ENCODE measurements around the gene CD93. TPM values are rescaled to one million over a fixed set of nuclear protein-coding genes. Genes with fewer than 3 reads are reported as not detected.

CD93 gene
- total RNA-seq, 4 donors from 2014 or later, result 6.3 to 14.3 (median 7.9) TPM

DNA sequence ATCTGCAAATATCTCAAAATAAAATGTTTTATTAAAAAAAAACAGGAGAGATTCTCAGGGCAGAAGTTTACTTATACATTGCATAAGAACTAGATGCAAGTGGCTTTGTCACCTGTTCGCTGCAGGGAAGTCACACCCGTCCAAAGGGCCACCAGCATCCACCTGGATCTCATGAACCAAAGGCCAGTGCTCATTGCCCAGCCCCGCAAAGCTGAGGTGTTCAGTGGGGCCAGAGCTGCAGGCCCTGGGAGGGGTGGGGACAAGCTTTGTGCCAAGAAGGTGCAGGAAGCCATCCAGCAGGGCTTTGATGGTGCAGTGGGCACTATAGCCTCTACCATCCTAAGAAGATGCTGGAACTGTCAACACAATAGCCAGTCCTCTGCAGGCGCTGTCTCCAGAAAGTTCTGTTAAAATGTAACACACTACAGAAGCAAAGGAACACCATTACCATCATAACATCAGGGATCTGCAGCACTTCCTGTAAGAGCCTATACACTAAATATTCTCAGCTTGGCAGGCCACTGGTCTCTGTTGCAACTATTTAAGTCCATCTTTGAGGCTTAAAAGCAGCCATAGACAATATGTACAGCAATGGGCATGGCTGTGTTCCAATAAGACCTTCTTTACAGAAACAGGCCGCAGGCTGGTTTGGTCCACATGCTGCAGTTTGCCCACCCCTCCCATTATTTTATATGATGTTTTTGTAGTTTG lies 15.7 kb upstream of the CD93 start:
- intact Hi-C loops (cut with DNase I; ENCODE audit: low total_unique reads) (no loop called here), in situ Hi-C loops (cut with MboI; ENCODE audit: low pct_ligation_motif_present in 1 of 4, low pct_unique_long_range_greater_than_20kb in 1 of 4, low sequenced_read_pairs in 3 of 4) (no loop called here)
- H3K9me3 ChIP-seq, result no peaks in the 10 kb centered on the region
- H3K4me1 ChIP-seq, result peaks cover 0 to 11% (median 2%) of the 10 kb centered on the region in 4 donors
- TF ChIP-seq, protein P1, sequence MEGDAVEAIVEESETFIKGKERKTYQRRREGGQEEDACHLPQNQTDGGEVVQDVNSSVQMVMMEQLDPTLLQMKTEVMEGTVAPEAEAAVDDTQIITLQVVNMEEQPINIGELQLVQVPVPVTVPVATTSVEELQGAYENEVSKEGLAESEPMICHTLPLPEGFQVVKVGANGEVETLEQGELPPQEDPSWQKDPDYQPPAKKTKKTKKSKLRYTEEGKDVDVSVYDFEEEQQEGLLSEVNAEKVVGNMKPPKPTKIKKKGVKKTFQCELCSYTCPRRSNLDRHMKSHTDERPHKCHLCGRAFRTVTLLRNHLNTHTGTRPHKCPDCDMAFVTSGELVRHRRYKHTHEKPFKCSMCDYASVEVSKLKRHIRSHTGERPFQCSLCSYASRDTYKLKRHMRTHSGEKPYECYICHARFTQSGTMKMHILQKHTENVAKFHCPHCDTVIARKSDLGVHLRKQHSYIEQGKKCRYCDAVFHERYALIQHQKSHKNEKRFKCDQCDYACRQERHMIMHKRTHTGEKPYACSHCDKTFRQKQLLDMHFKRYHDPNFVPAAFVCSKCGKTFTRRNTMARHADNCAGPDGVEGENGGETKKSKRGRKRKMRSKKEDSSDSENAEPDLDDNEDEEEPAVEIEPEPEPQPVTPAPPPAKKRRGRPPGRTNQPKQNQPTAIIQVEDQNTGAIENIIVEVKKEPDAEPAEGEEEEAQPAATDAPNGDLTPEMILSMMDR (IDR thresholded peaks at IDR 0.05), result no peak
- no peak for TF ChIP-seq POLR2AphosphoS5 (IDR thresholded peaks at IDR 0.05)
- TF ChIP-seq EP300 (IDR thresholded peaks at IDR 0.05; ENCODE audit: low read depth), result no peak
- no peak for TF ChIP-seq POLR2A (IDR thresholded peaks at IDR 0.05)
- 69 to 73% methylated on average over 2 to 5 of the region's 5 CpGs for WGBS, 2 donors (ENCODE audit: low coverage in 1 of 2)
- no peak overlapping the region for H3K27ac ChIP-seq
- H3K27me3 ChIP-seq, result no peaks in the 10 kb centered on the region
- H3K4me3 ChIP-seq, result no peak overlapping the region
- DNase-seq, result no peak
- H3K36me3 ChIP-seq, result no peaks in the 10 kb centered on the region

DNA sequence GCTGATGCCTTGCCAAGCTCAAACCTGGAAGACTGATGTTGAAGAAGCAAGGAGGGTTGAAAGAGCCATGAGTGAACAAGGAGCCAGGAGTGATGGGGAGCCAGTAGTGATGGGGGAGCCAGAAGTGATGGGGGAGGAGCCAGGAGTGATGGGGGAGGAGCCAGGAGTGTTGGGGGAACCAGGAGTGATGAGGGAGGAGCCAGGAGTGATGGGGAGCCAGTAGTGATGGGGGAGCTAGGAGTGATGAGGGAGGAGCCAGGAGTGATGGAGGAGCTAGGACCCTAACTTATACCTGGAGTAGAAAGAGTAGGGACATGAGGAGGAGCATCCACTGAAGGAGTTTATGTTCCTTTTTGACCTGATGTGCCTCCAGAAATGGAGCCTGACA lies 14.6 kb upstream of the CD93 start:
- no peak overlapping the region for H3K27ac ChIP-seq
- intact Hi-C loops (cut with DNase I; ENCODE audit: low total_unique reads), result no loop called here
- H3K27me3 ChIP-seq, result no peaks in the 10 kb centered on the region
- in situ Hi-C loops (cut with MboI; ENCODE audit: low pct_ligation_motif_present in 1 of 4, low pct_unique_long_range_greater_than_20kb in 1 of 4, low sequenced_read_pairs in 3 of 4), result no loop called here
- no peak overlapping the region for H3K4me3 ChIP-seq
- TF ChIP-seq POLR2AphosphoS5 (IDR thresholded peaks at IDR 0.05), result no peak
- no peak for TF ChIP-seq EP300 (IDR thresholded peaks at IDR 0.05; ENCODE audit: low read depth)
- TF ChIP-seq, protein P1 (IDR thresholded peaks at IDR 0.05), result no peak
- TF ChIP-seq POLR2A (IDR thresholded peaks at IDR 0.05), result no peak
- peaks cover 0 to 1% (median 0%) of the 10 kb centered on the region in 4 donors for H3K4me1 ChIP-seq
- no peaks in the 10 kb centered on the region for H3K9me3 ChIP-seq
- DNase-seq, result no peak
- no peaks in the 10 kb centered on the region for H3K36me3 ChIP-seq

DNA sequence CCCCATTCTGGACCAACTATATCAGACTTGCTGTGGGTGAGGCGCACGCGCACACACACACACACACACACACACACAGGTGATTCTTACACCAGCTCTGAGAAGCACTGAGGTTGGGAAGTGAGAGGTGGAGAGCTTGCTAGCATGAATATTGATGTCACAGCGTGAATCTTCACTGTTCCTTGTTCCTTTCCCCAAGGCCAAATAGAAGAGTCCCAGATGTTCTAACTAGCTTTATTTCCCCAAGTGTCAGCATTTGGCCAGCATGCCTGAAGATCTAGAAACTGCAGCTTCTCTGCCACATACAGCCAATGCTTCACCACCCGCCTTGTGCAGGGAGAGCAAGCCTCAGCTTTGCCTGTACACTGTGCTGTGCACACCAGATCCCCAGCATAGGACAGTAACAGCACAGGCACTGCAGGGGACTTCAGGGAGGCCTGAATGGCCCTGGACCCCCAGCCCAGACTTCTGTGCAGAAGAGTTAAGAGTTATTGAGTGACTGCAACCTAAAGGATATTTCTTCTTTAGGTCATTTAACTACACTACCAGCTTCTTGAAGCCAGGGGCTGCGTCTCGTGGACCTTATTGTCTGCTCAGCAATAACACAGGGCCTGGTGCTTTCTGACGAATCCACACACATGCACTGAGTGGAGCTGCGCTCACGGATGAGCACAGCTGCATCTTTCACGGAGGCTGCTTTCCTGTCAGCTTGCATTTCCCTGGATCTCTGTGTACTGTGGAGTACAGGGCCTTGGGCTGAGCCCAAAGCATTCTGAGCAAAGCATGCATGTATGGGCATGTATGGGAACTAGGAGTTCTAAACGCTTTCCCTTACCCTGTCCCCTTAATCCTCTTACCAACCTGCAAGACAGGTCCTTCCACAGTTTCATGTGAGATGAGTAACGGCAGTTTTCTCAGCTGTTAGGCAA lies 13.9 kb upstream of the CD93 start:
- TF ChIP-seq POLR2AphosphoS5 (IDR thresholded peaks at IDR 0.05), result no peak
- no peak for TF ChIP-seq POLR2A (IDR thresholded peaks at IDR 0.05)
- TF ChIP-seq, protein P1 (IDR thresholded peaks at IDR 0.05), result no peak
- no peak for TF ChIP-seq EP300 (IDR thresholded peaks at IDR 0.05; ENCODE audit: low read depth)
- no peak for DNase-seq
- WGBS, 2 donors (ENCODE audit: low coverage in 1 of 2), result 61 to 80% methylated on average over 7 to 13 of the region's 13 CpGs
- in situ Hi-C loops (cut with MboI; ENCODE audit: low pct_ligation_motif_present in 1 of 4, low pct_unique_long_range_greater_than_20kb in 1 of 4, low sequenced_read_pairs in 3 of 4) (no loop called here), intact Hi-C loops (cut with DNase I; ENCODE audit: low total_unique reads) (no loop called here)
- Histone ChIP-seq H3K9me3 (no peaks in the 10 kb centered on the region), H3K27ac (no peak overlapping the region), H3K27me3 (no peaks in the 10 kb centered on the region), H3K36me3 (no peaks in the 10 kb centered on the region), H3K4me3 (no peak overlapping the region), H3K4me1 (no peaks in the 10 kb centered on the region)

Data from transverse colon (tissue), 4 donors.